UCSD-AML1 (cell line): ENCODE measurements around the gene PSTPIP2.
A peak's percentile ranks its signal among the peaks of the same experiment; 100 is the strongest.
"Not testable (repeated sequence)": the region's sequence is repeated elsewhere in the genome, so short reads cannot be mapped to it uniquely, and the experiment has no call there.

Experiments used
- DNase-seq: peaks from one replicate; lab custom pipeline; 2025; ENCODE audit not compliant: unreplicated experiment; lab: John Stamatoyannopoulos, UW

Gene PSTPIP2

DNA sequence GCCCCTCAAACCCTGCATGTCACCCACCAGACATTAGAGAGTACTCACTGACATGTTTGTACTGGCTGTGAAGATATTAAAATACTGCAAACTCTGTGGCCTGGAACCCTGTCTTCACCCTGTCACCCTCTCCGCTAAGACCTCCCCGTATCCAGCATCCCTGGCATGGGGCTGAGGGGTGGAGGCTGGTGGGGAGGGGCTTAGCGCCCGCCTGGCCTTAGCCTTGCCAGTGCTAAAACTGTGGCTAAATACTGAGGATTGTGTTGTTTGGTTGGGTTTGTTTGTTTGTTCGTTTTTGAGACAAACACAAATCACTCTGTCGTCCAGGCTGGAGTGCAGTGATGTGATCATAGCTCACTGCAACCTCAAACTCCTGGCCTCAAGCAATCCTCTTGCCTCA is 1.8 kb downstream of the PSTPIP2 start:
- DNase-seq, result no peak

DNA sequence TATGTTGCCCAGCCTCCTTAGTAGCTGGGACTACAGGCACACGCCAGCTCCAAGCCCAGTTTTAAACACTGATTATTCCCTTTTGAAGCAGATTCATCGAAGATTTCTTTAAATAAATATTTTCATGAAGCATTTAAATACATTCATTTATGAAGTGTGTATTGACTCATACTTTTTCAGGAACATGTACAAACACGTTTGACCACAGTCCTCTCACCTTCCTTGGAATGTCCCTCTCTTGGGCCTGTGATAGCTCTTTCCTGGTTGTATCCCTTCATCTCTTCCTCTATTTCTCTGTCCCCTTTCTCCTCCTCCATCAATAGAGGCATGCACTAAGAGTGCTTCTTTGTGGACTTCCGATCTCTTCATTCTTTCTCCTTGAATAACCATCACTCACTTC is 2.5 kb downstream of the PSTPIP2 start:
- no peak for DNase-seq

DNA sequence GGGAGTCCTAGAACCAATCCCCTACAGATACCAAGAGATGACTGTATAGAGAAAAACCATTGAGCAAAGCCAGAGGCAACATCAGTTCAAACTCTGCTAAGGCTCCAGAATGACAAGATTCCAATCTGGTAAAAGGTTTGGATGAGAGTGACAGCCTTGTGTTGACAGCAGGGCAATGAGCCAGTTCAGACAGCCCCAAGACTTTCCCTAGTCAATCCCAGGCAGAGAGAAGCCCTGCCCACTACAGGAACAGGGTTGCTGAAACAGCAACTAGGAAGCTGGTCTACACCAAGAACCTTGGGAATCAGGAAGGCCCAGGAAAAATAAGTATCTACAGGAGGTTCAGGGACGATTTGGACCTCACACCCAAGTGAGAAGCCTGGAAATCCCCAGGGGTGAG is 3.3 kb downstream of the PSTPIP2 start:
- no peak for DNase-seq

DNA sequence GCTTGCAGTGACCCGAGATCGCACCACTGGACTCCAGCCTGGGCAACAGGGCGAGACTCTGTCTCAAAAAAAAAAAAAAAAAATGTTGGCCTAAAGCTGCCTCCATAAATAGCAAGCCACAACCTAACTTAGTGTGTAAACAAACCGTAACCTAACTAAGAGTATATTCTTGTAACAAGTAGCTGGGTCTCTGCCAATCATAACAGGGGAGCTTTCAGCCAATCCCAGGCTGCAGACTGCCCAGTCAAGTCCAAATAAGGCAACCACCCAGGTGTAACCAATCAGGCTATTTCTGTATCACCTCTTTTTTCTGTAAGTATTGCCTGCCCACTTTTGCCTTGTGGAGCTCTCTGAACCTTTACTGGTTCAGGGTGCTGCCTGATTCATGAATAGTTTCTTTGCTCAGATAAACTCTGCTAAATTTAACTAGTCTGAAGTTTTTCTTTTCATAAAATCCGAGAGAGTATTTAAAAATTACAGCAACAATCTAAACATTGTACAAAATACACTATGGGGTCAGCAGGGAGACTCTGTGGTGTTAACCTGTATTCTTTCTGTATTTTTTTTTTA is 4.5 kb downstream of the PSTPIP2 start:
- no peak for DNase-seq

DNA sequence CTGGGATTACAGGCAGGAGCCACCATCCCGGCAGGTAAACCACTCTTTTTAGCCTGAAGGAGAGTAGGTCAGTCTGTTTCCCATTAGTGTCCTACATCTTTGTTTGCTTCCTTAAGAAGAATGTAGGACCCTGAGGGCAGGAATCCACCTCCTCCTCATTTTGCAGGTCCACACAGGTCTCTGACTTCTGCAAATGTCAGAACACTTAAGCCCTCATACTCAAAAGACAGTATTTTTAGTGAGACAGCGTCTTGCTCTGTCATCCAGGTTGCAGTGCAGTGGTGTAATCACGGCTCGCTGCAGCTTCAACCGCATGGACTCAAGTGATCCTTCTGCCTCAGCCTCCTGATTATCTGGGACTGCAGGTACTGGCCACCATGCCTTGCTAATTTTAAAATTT is 9.3 kb downstream of the PSTPIP2 start:
- DNase-seq, result no peak

DNA sequence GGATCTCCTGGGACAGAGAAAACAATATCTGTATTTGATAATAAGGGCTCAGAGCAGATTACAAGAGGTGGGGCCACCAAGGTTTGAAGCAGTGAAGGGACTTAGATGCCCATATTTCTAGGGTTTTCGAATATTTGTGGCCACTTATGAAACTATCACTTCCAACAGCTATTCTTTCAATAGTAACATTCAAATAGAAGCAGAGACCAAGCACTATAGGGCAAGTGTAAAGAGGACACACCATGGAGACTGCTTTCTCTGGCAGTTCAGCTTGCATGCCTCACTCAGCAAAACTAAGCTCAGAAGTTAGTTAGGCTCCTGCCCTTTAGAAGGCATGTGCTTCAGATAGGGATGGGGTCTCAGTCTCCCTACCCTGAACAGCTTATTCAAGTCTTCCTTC is 10.3 kb downstream of the PSTPIP2 start:
- no peak for DNase-seq

DNA sequence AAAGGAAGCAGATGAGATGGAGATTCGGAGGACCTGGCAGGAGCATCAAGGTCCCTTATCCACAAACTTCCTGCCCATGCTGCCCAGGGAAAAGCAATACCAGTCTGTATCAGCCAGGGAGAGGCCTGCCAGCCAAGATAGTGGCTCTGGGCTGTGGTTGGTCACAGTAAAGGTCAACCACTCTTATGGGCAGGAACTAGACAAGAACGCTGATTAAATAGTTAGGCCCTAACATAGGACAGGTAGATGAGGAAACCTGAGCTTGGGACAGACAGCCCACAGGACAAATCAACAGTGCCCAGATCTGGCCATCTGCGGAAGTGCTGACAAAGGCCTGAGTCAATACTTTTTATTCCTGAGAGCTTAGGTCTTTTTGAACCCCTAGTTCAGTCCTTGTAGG is 10.7 kb downstream of the PSTPIP2 start:
- peak; percentile 63 for DNase-seq

DNA sequence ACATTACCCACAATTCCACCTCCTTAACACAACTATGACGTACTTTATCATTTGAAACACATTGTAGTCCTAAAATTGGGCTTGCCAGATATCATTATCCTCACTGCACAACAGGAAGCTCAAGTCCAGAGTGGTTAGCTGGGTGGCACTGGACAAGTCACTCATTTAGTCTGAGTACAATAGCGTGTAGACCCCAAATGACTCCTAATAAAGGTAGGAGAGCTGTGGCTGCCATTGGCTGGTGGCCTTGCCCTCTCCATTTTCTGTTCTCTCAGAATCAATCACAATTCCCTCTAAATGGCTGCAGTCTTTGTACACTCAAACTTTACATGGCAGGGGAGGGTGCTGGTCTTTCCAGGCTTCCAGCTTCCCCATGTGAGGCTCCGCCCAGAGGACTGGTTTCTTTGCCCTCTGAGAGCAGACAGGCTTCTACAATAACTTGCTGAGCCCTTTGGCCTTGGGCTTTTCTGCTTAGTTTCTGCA is 11.7 kb downstream of the PSTPIP2 start:
- DNase-seq, result peak; percentile 66

DNA sequence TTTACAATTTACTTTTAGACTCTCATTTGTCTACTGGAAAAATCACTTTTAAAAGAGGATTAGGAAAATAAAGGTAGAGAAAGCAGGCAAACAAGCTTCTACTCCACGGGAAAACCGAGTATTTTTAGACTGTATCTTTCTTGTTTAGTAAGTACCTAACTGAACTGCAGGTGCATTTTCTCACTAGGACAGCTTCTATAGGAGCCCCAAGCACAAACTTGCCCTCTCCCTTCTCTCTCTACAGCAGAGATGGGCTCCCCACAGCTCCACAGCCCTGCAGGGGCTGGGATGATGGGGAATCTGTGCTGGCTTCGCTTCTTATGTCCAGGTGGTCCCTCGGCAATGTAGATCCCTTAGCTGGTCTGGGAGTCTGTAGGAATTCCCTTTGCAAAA is 16.2 kb downstream of the PSTPIP2 start:
- no peak for DNase-seq

DNA sequence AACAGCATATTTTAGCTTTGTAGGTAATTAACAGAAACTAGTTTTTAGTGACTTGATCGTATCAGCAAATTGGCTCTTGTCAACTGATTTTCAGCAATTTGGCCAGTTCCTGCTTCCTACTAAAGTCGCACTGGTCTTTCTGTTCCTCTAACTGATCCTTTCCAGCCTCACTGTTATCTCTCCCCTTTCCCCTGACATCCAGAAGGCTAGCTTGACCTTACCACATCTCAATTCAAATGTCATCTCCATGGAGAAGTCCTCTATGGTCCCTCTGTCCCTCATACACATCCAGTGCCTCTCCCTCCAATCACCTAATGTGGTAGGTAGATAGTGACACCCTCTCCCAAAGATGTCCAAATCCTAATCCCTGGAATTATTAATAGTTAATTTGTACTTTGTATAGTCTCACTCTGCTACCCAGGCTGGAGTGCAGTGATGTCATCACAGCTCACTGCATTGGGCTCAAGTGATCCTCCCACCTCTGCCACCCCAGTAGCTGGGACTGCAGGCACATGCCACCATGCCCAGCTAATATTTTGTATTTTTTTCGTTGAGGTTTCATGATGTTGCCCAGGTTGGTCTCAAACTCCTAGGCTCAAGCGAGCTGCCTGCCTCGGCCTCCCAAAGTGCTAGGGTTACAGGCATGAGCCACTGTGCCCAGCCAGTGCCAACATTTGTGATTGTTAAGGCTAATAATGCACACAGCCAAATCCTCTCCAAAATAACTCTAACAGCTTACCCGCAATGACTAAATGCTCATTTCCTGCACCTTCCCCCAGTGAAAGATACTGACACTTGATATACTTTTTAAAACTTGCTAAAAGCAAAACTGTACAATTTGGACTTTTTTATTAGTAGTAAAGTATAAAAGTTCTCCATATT is 16.9 kb downstream of the PSTPIP2 start:
- no peak for DNase-seq

DNA sequence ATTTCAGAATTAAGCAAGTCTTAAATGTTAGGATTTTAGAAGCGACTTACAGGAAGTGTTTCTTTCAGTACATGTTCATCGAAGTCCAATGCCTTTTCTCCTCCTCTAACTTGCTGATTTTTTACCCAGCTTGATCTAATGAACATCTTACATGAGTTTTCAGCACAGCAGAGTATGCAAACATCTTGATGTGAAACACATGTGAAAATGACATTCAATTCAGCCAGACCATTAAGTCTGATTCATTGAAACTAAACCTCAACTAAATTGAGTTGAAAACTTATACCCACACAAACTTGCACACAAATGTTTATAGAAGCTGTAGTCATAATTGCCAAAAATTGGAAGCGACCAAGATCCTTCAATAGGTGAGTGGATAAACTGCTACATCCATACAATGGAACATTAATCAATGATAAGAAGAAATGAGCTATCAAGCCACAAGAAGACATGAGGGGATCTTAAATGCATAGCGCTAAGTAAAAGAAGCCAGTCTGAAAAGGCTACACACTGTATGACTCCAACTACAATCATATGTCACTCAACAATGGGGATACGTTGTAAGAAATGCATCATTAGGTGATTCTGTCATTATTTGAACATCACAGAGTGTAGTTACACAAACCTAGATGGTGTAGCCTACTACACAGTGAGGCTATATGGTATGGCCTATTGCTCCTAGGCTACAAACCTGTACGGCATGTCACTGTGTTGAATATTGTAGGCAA is 18.5 kb downstream of the PSTPIP2 start:
- no peak for DNase-seq

DNA sequence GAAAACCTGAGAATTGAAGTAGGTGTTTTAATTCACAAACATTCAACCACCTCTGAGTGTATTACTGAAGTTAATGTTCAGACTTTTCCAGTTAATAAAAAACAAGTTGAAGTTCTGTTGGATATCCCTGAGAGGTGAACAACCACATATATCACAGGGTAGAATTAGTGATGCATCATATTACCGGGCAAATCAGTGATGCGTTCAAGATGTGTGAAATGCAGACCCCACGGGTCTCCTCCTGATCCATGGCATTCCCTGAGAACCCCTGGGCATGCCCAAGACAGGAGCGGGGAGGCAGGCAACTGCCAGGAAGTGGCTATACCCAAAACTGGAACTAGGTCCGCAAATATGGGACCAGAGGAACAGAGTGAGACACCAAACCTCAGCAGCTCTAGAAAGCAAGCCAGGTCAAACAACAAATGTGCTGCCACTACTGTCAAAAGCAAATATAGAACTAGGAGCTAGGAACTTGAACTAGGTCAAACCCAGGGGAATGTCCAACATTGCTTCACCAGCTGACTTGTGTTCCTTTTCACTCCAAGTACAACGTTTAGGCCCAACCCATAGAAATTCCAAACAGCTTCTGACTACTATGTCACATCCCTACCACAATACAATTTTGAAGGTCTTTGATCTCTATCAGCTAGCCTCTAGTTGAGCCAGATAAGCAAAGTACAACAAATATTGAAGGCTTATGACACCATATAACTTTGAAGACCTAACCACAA is 20.2 kb downstream of the PSTPIP2 start:
- no peak for DNase-seq

DNA sequence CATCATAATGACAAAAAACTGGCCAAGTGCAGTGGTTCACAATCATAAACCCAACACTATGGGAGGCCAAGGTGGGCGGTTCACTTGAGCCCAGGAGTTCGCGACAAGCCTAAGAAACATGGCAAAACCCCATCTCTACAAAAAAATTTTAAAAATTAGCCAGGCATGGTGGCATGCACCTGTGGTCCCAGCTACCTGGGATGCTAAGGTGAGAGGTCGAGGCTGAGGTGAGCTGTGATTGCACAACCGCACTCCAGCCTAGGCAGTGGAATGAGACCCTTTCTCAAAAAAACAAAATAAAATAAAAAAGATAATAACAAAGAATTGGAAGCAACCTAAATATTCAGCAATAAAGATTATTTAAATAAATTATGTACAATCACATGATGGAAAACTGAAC is 21.8 kb downstream of the PSTPIP2 start:
- DNase-seq, result no peak

DNA sequence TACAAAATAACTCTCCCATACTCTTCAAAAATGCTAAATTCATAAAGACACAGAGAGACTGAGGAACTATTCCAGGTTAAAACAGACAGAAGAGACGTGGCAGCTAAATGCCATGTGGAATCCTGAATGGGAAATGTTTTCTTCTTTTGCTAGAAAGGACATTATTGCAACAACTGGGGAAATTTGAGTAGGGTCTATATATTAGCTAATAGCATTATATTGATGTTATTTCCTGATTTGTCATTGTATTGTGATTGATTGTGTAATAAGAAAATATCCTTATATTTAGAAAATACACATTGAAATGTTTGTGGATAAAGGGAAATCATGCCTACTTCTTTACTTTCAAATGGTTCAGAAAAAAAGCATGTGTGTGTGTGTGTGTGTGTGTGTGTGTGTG is 23.4 kb downstream of the PSTPIP2 start:
- DNase-seq, result no peak

DNA sequence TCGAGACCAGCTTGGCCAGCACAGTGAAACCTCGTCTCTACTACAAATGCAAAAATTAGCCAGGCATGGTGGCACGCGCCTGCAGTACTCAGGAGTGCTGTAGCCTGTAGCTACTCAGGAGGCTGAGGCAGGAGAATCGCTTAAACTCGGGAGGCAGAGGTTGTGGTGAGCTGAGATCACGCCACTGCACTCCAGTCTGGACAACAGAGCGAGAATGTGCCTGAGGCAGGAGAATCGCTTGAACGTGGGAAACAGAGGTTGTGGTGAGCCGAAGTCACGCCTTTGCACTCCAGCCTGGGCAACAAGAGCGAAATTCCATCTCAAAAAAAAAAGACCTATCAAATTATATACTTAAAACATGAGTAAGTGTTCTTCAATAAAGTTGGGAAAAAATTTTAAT is 24.7 kb downstream of the PSTPIP2 start:
- not testable (repeated sequence) for DNase-seq

DNA sequence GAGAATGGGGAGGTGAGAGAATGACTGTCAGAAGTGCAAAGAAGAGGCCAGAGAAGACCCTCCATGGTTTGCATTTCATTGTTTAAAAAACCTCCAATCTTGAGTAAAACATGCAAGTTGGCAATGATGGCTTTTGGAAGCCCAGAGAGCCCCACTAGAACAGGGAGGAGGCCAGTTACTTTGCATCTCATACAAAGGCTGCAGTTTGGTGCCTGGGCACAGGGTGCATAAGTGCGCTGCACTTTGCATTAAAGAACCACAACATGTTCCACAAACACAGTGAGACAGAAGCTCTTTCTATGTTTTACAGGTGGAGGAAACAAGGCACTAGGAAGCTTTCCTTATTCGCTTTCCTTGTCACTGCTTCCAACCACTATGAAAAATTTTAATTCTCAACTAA is 25.4 kb downstream of the PSTPIP2 start:
- no peak for DNase-seq

DNA sequence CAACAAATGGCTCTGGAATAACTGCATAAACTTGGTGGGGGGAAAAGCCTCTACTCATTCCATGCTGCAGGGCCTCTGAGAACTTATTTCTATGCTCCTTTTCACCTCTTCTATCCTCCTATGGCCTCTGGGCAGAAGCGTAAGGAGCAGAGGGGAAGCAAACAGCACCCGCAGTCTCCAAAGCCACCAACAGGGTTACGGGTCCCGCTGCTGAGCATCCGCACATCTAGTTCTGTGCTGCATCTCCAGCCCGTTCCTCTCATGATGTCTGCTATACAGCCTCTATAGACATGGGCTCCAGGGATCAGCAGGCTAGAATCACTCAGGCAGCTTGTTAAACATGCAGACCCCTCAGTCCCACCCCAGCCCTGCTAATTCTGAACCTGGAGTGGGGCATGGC is 25.9 kb downstream of the PSTPIP2 start:
- DNase-seq, result no peak

DNA sequence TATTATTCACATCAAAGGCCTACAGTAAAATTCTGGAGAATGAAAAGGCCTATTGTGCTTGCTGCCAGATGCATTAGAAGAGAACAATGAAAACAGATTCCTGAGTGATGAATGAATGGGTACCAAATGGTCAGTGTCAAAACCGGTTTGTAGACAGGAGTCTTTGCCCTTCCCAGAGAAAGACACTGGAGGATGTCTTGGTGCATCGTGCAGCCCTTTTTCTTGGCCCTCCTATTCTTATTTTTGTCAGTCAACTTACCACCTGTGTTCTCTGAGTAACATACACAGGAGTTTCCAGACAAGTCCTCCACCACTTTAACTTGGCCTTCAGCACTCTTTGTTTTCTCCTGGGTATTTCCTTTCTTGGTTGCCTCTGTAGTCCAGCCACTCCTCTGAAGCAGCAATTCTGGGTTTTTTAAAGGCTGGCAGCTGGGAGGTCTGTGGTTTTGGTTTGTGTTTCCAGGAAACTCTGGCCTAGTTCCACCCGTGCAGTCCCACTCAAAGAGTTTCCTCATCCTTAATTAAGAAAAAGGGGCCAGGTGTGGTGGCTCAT is 29.4 kb downstream of the PSTPIP2 start:
- DNase-seq, result peak; percentile 72

DNA sequence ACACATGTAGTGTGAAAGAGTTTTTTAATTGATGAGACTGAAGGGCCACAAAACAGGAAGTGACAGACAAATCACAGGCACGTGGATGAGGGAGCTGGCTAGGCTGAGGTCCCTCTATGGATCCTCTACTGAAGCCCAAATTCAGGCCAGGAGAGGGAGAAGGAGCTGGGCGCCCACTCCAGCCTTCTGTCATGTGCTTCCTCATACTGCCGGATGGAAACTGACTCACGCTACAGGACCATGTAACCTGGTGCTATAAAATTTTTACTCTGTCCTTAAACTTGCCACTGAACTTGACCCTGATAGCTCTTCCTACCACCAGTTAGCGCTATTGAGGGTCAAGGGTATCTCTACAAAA is 31.3 kb downstream of the PSTPIP2 start:
- no peak for DNase-seq

DNA sequence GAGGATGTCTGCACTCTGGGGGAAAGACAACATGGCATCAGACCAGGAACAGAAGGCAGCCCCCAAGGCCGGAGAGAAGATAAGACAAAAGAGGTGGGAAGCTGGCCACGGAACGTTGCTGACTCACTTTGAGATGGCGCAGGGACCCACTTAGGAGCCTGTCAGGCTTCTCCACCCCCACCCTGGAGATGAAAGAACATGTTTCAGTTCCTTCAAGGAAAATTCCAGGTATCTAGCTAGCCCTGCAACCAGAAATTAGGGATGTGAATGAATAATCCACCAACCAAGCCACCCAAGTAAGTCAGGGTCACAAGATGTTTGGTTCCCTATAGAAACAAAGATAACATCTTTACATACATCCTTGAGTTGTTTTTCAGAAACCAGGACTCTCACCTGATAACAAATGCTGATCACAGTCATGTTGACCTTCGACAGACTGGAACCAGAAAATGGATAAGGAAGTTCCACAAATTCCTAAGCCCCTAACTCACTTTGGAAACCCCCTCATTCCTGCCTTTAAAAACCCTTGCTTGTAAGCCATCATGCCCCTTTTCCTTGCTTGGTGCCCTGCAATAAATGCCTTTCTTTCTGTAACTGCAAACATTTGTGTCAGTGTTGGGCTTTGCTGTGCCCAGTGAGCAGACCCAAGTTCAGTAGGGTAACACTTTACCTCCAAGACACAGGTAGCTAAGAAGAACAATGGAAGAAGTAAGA is 31.9 kb downstream of the PSTPIP2 start:
- no peak for DNase-seq
